HepG2 (cell line): ENCODE results near the gene CACNA2D3. TPM values are rescaled to one million over a fixed set of nuclear protein-coding genes. Genes with fewer than 3 reads are reported as not detected.

Source experiments
- ATAC-seq: fragments of 200-7000 bp; cut with Tn5 transposase; 3 replicates; pipeline ENCODE4 v1.9.1; 2020; ENCODE audit warnings: mild to moderate bottlenecking, moderate library complexity
- BruUV-seq: library from RNA; stranded (reverse); fragments of 400-500 nt; replicated peaks from 2 replicates; lab custom pipeline; 2021; lab: Mats Ljungman, UMichigan
- CTCF ChIA-PET: fragments of 300-600 bp; formaldehyde crosslinking; extraction: SDS; loops from one replicate; lab custom pipeline; 2021; ENCODE audit warnings: low total read pairs, inconsistent platforms, low intra/inter-chr PET ratio; lab: Yijun Ruan, JAX
- POLR2A ChIA-PET: fragments of 350-600 bp; sonication (Branson Sonifier 250); formaldehyde crosslinking; loops from one replicate; lab custom pipeline; 2020; ENCODE audit warnings: antibody characterized with exemption, inconsistent platforms; lab: Yijun Ruan, JAX
- DNase-seq: peaks from one replicate; pipeline ENCODE4 v3.0.0-alpha.2; 2015; ENCODE audit warnings: low spot score
- FAIRE-seq: peaks from 3 replicates; lab custom pipeline; 2011; peaks lifted over from hg19 to GRCh38; lab: Jason Lieb, UNC
- H2AFZ ChIP-seq: one replicate; pipeline ENCODE4 v1.6.1; 2011; ENCODE audit warnings: low read length, inconsistent platforms
- H3K27ac ChIP-seq: fragments of 300-600 bp; 3 replicates; pipeline ENCODE4 v1.8.0; 2011; ENCODE audit warnings: mixed run types, mild to moderate bottlenecking, mixed read lengths, low read length, inconsistent platforms; ENCODE audit not compliant: insufficient read depth; ENCODE audit errors: extremely low read length
- H3K27me3 ChIP-seq, 2 experiments: fragments of 200-600 bp in 1 of 2; 2 replicates in 1 of 2; 3 replicates in 1 of 2; pipeline versions ENCODE4 v1.6.0 to v1.8.0; 2011; ENCODE audit warnings: low read length in 2 of 2, mild to moderate bottlenecking in 2 of 2, moderate library complexity in 2 of 2, inconsistent platforms in 1 of 2; ENCODE audit not compliant: insufficient read depth in 2 of 2, control insufficient read depth in 1 of 2
- H3K36me3 ChIP-seq, 2 experiments: fragments of 200-600 bp in 1 of 2; replicated peaks in 1 of 2; 2 replicates in 1 of 2; 3 replicates in 1 of 2; pipeline versions ENCODE4 v1.5.1 to v1.8.0; 2011; ENCODE audit warnings: low read length in 2 of 2, inconsistent platforms in 1 of 2; ENCODE audit not compliant: insufficient read depth in 2 of 2, control insufficient read depth in 1 of 2
- H3K4me1 ChIP-seq: 2 replicates; pipeline ENCODE4 v1.5.1; 2012; ENCODE audit warnings: low read length, inconsistent platforms; ENCODE audit not compliant: insufficient read depth
- H3K4me2 ChIP-seq: 2 replicates; pipeline ENCODE4 v1.6.0; 2011; ENCODE audit warnings: low read depth, low read length, inconsistent platforms
- H3K4me3 ChIP-seq, 3 experiments: fragments of 200-600 bp in 1 of 3; sonication (generic), shearing (Covaris generic) in 1 of 3; replicated peaks in 1 of 3; 2 replicates each; pipeline ENCODE4 v1.5.1; 2011 to 2016; ENCODE audit warnings: low read length in 3 of 3, inconsistent platforms in 2 of 3, low read depth in 2 of 3, mild to moderate bottlenecking in 2 of 3, control low read depth in 1 of 3, mixed read lengths in 1 of 3; ENCODE audit not compliant: insufficient read depth in 1 of 3
- H3K79me2 ChIP-seq: one replicate; pipeline ENCODE4 v1.6.1; 2011; ENCODE audit warnings: low read length, inconsistent platforms; ENCODE audit not compliant: insufficient read depth
- H3K9ac ChIP-seq: 2 replicates; pipeline ENCODE4 v1.6.0; 2011; ENCODE audit warnings: mild to moderate bottlenecking, low read depth, low read length, inconsistent platforms; ENCODE audit not compliant: insufficient read depth
- H3K9me3 ChIP-seq: 2 replicates; pipeline ENCODE4 v1.5.1; 2012; ENCODE audit warnings: mild to moderate bottlenecking, low read length
- H4K20me1 ChIP-seq: 2 replicates; pipeline ENCODE4 v1.6.0; 2011; ENCODE audit warnings: inconsistent platforms, mild to moderate bottlenecking, low read length, moderate library complexity; ENCODE audit not compliant: insufficient read depth
- CREB3 ChIP-seq: sonication (generic); formaldehyde crosslinking; IDR thresholded peaks from 2 replicates; pipeline ENCODE4 v1.5.0; 2020; ENCODE audit warnings: missing genetic modification reagents
- ESRRA ChIP-seq: sonication (generic); formaldehyde crosslinking; IDR thresholded peaks from 2 replicates; pipeline ENCODE4 v1.5.1; 2020; ENCODE audit warnings: mild to moderate bottlenecking, low read depth, missing genetic modification reagents
- HDAC2 ChIP-seq: sonication (generic); formaldehyde crosslinking; IDR thresholded peaks from 2 replicates; pipeline ENCODE4 v1.4.0; 2020; ENCODE audit warnings: missing genetic modification reagents
- HOXA9 ChIP-seq: sonication (generic); formaldehyde crosslinking; IDR thresholded peaks from 2 replicates; pipeline ENCODE4 v1.8.1; 2022; ENCODE audit warnings: missing genetic modification reagents, mild to moderate bottlenecking, moderate library complexity, borderline replicate concordance
- LCORL ChIP-seq, 2 experiments: fragments of 450-650 bp in 1 of 2; sonication (generic) in 1 of 2; formaldehyde crosslinking in 1 of 2; IDR thresholded peaks; 2 replicates each; pipeline versions ENCODE4 v1.5.0 to v1.6.1; 2017 to 2020; ENCODE audit warnings: antibody characterized with exemption in 1 of 2, missing genetic modification reagents in 1 of 2
- MAX ChIP-seq: IDR thresholded peaks from 2 replicates; pipeline ENCODE4 v1.6.1; 2012; ENCODE audit warnings: inconsistent platforms
- MXI1 ChIP-seq: IDR thresholded peaks from 3 replicates; pipeline ENCODE4 v1.6.1; 2012; ENCODE audit warnings: low read depth, low read length, inconsistent platforms, borderline replicate concordance
- POLR2G ChIP-seq: fragments of 200-400 bp; formaldehyde crosslinking; IDR thresholded peaks from 2 replicates; pipeline ENCODE4 v1.6.1; 2018; ENCODE audit warnings: mild to moderate bottlenecking, low read depth, low read length, moderate library complexity
- PPARG ChIP-seq: conservative IDR thresholded peaks from 2 replicates; pipeline ENCODE4 v1.6.1; 2016; ENCODE audit warnings: missing biosample characterization, missing genetic modification reagents
- TRIM22 ChIP-seq: fragments of 450-650 bp; IDR thresholded peaks from 2 replicates; pipeline ENCODE4 v1.6.1; 2017
- ZBTB14 ChIP-seq: sonication (generic); formaldehyde crosslinking; IDR thresholded peaks from 2 replicates; pipeline ENCODE4 v1.4.0; 2020; ENCODE audit warnings: missing genetic modification reagents
- ZNF10 ChIP-seq: sonication (generic); formaldehyde crosslinking; IDR thresholded peaks from 2 replicates; pipeline ENCODE4 v1.4.0; 2020; ENCODE audit warnings: mild to moderate bottlenecking, low read depth, missing genetic modification reagents, borderline replicate concordance
- ZNF205 ChIP-seq: IDR thresholded peaks from 2 replicates; pipeline ENCODE4 v1.6.1; 2018; ENCODE audit warnings: missing biosample characterization, missing genetic modification reagents
- ZNF354B ChIP-seq: sonication (generic); formaldehyde crosslinking; IDR thresholded peaks from 2 replicates; pipeline ENCODE4 v1.8.0; 2022; ENCODE audit warnings: mild to moderate bottlenecking, missing genetic modification reagents
- ZNF878 ChIP-seq: sonication (generic); formaldehyde crosslinking; IDR thresholded peaks from 2 replicates; pipeline ENCODE4 v1.8.1; 2023; ENCODE audit warnings: mild to moderate bottlenecking, missing genetic modification reagents, moderate library complexity
- WGBS: methylation state at CpG from one replicate; pipeline ENCODE4 v1.1.6; 2017; ENCODE audit warnings: low lambda C conversion rate; 5-methylcytosine and 5-hydroxymethylcytosine counted together
- in situ Hi-C: cut with HindIII; loops from 2 replicates; pipeline ENCODE4 v1.10.0; 2017; ENCODE audit warnings: low pct_unique_long_range_greater_than_20kb; ENCODE audit not compliant: extremely low pct_ligation_motif_present
- intact Hi-C: fragments of 100-400 bp; cut with micrococcal nuclease; formaldehyde crosslinking; loops from one replicate; pipeline ENCODE4 v1.10.0; 2022; ENCODE audit not compliant: unreplicated experiment
- polyA plus RNA-seq, 8 experiments: library from polyadenylated mRNA; depleted of rRNA in 3 of 8; stranded (reverse) in 7 of 8; unstranded in 1 of 8; fragments of >200 nt; fragmentation: Illumina TruSeq in 4 of 8; extraction: Trizol in 4 of 8; gene quantifications; 2 replicates each; pipeline versions ENCODE4 v1.2.1 to v1.2.3, GENCODE V29; 2011 to 2016; ENCODE audit warnings: low read depth in 4 of 8, missing spikeins in 1 of 8, mixed read lengths in 1 of 8; ENCODE audit not compliant: insufficient read depth in 1 of 8
- total RNA-seq, 5 experiments: library from RNA; depleted of rRNA; stranded (reverse); fragments of >200 nt; fragmentation: Illumina TruSeq; extraction: Trizol; gene quantifications; 2 replicates each; pipeline ENCODE4 v1.2.3, GENCODE V29; 2016; ENCODE audit warnings: low read depth in 1 of 5

CACNA2D3 gene
- total and polyA plus RNA-seq, 2 of the 13 experiments (the other 11 are each of a cell fraction or from before 2014, with no cell fraction given): not detected

GRCh38 chr3:54790051-54790450 is 667.7 kb downstream of the CACNA2D3 start:
- TF ChIP-seq CREB3 (CRISPR knock-in tag): no peak
- no peak for TF ChIP-seq ZNF354B
- no peak for TF ChIP-seq PPARG (CRISPR knock-in tag)
- TF ChIP-seq MAX: no peak
- no peak for TF ChIP-seq ZNF205
- no peak for TF ChIP-seq LCORL (IDR thresholded peaks at IDR 0.05)
- TF ChIP-seq LCORL (CRISPR knock-in tag; IDR thresholded peaks at IDR 0.05): no peak
- no peak for TF ChIP-seq MXI1
- no peak for TF ChIP-seq POLR2G
- no peak for TF ChIP-seq ZBTB14 (CRISPR knock-in tag)
- no peak for TF ChIP-seq HDAC2 (CRISPR knock-in tag)
- TF ChIP-seq HOXA9: no peak
- TF ChIP-seq ZNF878: no peak
- no peak for TF ChIP-seq ZNF10
- TF ChIP-seq ESRRA (CRISPR knock-in tag): no peak
- TF ChIP-seq TRIM22: no peak
- Histone ChIP-seq H2AFZ (no peak overlapping the region), H3K4me2 (no peak overlapping the region), H3K27ac (no peak overlapping the region), H3K9ac (no peak overlapping the region), H3K79me2 (no peaks in the 10 kb centered on the region), H3K27me3 (no peaks in the 10 kb centered on the region; a peak in 1 of 5 replicates), H3K4me3 (no peak overlapping the region), H3K36me3 (no peaks in the 10 kb centered on the region), H4K20me1 (no peaks in the 10 kb centered on the region), H3K9me3 (no peaks in the 10 kb centered on the region), H3K4me1 (no peaks in the 10 kb centered on the region)
- ATAC-seq (no peak), FAIRE-seq (no peak), DNase-seq (no peak)
- intact Hi-C loops: no loop called here
- ChIA-PET CTCF (no interaction called here), POLR2A (no interaction called here)
- in situ Hi-C loops: no loop called here
- WGBS: 4% methylated on average over 2 of the region's 3 CpGs
- BruUV-seq: no TSS peak
